ENCODE measurements around the gene C4BPA.

The C4BPA gene

DNA sequence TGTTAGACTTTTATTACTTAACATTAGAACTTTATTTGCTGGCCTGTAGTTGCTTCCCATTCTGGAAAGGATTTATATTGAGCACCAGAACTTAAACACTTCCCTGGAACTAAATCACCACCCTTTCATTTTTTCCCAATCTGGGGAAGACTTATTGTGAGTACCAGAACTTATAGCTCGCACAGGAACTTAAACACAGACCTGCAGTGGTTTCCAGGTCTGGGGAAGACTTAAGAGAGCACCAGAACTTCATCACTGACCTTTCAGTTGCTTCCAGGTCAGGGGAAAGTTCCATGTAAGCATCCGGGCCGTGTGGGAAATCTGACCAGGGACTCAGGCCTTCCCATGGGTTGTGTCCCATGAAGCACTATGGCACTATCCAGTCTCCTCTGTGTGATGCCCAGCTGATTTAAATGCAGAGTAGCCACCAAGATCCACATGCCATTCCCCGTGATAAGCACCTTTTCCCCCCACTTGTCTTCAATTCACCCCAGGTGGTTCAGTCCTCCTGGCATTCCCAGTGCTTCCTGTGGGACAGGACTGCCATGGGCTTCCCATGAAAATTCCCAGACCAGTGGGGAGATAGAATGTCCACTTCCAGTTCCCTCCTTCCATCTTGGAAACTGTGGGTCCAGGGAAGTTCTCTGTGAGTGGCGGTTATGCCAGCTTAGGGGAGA, 48.9 kb downstream of the C4BPA start:
- H3K4me3 ChIP-seq (ENCODE audit: low read depth, low read length), result no peak overlapping the region

DNA sequence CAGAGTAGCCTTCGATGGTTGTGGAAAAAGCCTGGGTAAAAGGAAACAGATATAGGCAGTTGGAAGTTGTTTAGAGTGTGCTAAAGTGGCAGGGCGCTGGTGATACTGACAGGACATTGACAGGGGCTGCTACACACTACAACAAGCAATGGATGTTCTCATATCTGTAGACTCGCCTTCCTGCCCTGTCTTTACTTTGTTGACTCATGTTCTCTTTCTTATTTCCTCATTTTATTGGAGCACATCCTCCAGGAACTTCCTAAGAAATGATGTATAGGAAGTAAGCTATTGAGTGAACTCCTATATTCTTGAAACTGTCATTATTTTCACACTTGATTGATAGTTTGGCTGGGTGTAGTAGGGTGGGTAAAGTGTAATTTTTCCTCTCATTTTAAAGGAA, 51.0 kb downstream of the C4BPA start:
- H3K4me3 ChIP-seq (ENCODE audit: low read depth, low read length), result no peak overlapping the region
- TF ChIP-seq, protein P1, sequence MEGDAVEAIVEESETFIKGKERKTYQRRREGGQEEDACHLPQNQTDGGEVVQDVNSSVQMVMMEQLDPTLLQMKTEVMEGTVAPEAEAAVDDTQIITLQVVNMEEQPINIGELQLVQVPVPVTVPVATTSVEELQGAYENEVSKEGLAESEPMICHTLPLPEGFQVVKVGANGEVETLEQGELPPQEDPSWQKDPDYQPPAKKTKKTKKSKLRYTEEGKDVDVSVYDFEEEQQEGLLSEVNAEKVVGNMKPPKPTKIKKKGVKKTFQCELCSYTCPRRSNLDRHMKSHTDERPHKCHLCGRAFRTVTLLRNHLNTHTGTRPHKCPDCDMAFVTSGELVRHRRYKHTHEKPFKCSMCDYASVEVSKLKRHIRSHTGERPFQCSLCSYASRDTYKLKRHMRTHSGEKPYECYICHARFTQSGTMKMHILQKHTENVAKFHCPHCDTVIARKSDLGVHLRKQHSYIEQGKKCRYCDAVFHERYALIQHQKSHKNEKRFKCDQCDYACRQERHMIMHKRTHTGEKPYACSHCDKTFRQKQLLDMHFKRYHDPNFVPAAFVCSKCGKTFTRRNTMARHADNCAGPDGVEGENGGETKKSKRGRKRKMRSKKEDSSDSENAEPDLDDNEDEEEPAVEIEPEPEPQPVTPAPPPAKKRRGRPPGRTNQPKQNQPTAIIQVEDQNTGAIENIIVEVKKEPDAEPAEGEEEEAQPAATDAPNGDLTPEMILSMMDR (IDR thresholded peaks at IDR 0.05; ENCODE audit: borderline replicate concordance, insufficient read depth, low read depth, low read length), result no peak

More for the DNA sequence above, 48.9 kb downstream of the C4BPA start:
- TF ChIP-seq, protein P1 (IDR thresholded peaks at IDR 0.05; ENCODE audit: borderline replicate concordance, insufficient read depth, low read depth, low read length), result no peak

DNA sequence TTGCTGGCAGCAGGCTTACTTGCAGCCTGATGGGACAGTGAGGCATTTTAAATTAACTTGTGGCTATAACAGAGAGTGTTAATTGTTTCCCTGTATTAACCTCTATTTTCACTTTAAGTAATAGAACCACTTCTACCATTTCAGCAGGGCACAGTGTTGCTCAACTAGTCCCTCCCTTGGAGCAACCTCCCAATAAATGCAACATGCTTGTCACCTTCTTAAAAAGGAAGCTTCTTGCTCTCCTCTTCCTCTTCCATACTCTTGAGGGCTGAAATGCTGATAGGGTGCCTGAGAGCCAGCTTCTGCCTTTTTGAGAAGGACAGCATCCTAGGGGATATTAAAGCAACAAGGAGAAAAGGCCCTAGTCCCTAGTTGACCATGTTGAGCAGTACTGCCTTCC, 52.1 kb downstream of the C4BPA start:
- TF ChIP-seq, protein P1 (IDR thresholded peaks at IDR 0.05; ENCODE audit: borderline replicate concordance, insufficient read depth, low read depth, low read length), result no peak
- H3K4me3 ChIP-seq (ENCODE audit: low read depth, low read length), result no peak overlapping the region

DNA sequence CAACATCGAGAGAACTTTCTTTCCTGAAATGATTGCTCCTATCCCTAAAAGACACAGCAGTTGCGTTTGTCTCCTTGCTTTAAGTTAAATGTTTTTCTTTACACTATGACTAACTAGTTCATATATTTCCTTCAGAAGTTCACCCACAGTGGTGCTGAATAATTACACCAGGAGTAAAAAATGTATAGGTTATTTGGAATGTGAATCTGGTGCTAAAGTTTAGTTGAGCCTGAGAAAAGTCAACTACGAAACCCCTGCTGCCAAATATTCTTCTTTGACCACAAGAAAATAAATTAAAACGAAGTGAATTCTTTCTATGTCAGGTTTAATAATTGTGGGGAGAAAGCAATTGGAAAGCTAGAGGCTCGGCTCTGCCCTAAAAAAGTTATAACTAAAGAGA, 52.8 kb downstream of the C4BPA start:
- H3K4me3 ChIP-seq (ENCODE audit: low read depth, low read length), result no peak overlapping the region
- TF ChIP-seq, protein P1 (IDR thresholded peaks at IDR 0.05; ENCODE audit: borderline replicate concordance, insufficient read depth, low read depth, low read length), result no peak

DNA sequence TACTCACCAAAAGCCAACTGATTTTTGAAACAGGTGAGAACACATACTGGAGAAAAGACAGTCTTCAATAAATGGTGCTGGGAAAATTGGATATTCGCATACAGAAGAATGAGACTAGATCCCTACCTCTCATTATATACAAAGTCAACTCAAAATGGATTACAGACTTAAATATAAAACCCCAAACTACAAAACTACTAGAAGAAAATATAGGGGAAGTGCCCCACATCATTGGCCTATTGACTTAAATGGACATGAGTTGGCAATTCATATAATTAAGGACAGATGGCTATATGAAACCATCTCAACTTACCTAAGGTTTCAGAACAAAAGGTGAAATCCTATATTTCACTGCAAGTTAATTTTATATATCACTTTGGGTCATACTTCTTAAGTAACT, 60.1 kb downstream of the C4BPA start:
- TF ChIP-seq, protein P1 (IDR thresholded peaks at IDR 0.05; ENCODE audit: borderline replicate concordance, insufficient read depth, low read depth, low read length), result no peak
- no peak overlapping the region for H3K4me3 ChIP-seq (ENCODE audit: low read depth, low read length)

DNA sequence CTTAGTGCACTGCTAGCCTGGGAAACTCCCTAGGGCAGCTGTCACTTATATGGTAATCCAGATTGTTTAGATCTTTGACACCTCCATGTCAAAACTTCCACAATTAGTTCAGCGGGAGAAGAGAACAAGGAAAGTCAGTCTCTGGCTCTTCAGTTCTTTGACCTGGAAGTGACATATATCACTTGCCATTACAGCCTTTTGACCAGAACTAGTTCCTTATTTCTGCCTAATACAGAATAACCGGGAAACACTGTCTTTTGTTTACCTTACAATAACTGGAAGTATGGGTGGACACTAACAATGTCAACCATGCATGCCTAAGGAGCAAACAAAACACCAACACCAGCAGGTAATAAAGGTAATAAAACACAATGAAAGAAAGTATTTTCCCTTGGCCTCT, 68.3 kb downstream of the C4BPA start:
- TF ChIP-seq, protein P1 (IDR thresholded peaks at IDR 0.05; ENCODE audit: borderline replicate concordance, insufficient read depth, low read depth, low read length), result no peak
- H3K4me3 ChIP-seq (ENCODE audit: low read depth, low read length), result no peak overlapping the region

DNA sequence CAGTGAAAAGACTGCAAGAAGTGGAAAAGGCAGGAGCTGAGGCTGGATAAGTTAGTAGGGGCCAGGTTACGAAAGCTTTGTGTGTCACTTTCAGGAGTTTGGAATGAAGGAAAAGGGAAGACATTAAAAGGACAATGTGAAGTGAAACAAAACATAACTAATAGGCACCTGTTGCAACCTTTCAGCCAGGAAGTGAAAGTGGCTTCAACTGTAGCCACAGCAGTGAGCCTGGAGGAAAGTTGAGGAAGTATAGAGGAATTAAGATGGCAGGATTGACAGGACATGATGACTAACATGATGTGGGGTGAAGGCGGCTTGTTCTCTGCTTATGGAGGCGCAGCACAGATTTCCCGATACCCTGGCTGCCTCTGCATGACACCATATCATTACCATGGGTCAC, 68.9 kb downstream of the C4BPA start:
- no peak overlapping the region for H3K4me3 ChIP-seq (ENCODE audit: low read depth, low read length)
- TF ChIP-seq, protein P1 (IDR thresholded peaks at IDR 0.05; ENCODE audit: borderline replicate concordance, insufficient read depth, low read depth, low read length), result no peak

Data from GM12875 (cell line).